CD4-positive, alpha-beta T cell treated with Interferon alpha-2 for 1 hour (primary cell): ENCODE measurements around the gene LYVE1.
"Not testable (repeated sequence)": the region's sequence is repeated elsewhere in the genome, so short reads cannot be mapped to it uniquely, and the experiment has no call there.

Experiments used
- DNase-seq, 2 donors: peaks; one replicate each; pipeline ENCODE4 v3.0.0-alpha.2; 2020 to 2022

The LYVE1 gene

GRCh38 chr11:10568486-10568941 lies at the start of gene LYVE1:
Gene LYVE1, minus strand, starts transcription at chr11:10568665. Its CDS starts 133 bp downstream, at chr11:10568532.
- DNase-seq, result no peak

- no peak for DNase-seq
Observed at GRCh38 chr11:10617551-10617950, 49.1 kb upstream of the LYVE1 start.

GRCh38 chr11:10611979-10612862 lies 43.8 kb upstream of the LYVE1 start:
- no peak for DNase-seq

DNA sequence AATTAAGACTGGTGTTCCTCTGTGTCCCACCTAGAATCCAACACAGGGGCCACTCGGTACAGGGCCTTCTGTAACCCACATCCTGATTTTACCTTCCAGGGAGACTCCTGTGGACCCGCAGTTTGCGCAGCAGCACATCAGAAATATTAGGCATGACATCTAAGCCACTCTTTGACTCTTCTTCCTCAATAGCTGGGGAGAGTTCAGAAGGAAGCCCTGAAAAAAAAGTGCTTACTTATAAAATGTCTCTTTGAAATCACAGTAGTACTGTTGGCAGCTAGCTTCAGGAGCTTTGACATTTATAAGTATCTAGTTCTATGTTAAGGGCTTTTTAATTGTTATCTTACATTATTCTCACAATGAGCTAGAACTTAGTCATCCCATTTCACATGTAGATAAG lies 41.2 kb upstream of the LYVE1 start:
- DNase-seq, result no peak

GRCh38 chr11:10608584-10608983 lies 40.1 kb upstream of the LYVE1 start:
- DNase-seq, result no peak

DNA sequence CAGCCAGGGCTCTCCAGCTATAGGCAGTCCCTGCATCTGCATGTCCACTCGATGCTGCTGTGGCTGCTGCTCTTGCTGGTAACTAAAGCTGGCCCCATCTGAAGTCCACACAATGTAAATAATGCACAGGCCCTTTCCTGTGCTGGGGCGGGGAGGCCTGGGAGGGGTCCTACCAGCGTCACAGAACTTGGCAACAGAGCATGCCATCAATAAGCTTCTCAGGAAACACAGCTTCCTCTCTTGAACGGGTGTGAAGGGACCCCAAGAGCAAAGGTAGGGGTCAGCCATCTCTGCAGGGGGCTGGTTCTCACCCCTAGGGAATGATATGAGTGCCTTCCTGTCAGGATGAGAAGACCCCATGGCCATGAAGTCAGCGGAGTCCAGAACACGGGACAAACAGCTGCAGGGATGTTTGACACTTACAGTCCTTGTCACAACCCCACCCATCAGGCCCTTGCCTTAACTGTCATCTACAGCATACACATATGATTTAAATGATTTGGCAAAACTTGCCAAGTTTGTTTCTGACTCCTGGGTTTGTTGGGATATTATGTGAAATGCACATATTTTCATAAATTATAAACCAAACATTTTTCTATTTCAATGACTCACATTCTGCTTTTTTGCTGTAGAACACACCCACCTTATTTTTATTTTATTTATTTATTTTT lies 39.1 kb upstream of the LYVE1 start:
- DNase-seq, result no peak

DNA sequence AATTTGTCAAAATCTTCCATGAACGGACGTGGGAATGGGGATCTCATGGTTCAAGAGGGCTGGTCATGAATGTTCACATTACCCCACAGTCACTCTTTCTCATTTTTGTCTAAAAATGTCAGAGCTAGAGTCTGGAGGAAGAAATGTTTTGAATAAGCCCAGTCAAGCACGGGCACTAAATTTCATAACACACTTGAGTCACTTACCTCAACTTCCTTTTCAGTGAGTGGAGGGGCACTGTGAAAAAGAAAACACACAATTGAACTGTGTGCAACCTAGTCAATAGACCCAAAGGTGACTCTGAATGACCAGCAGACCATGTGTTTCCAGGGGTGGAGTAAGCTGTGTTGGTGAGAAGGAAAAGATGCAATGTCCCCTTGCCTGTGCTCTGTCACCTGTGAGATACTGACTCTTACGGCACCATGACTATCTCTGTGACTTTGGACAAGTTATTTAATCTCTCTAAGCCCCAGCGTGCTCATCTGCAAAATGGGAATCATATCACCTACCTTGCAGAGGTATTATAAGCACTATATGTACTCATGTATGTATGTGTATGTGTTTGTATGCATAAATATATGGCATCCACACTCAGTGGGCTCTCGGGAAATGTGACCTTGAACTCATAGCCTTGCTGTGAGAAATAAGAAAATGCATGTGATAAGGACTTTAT lies 38.2 kb upstream of the LYVE1 start:
- peak in 1 of 2 donors; percentile 20 for DNase-seq

DNA sequence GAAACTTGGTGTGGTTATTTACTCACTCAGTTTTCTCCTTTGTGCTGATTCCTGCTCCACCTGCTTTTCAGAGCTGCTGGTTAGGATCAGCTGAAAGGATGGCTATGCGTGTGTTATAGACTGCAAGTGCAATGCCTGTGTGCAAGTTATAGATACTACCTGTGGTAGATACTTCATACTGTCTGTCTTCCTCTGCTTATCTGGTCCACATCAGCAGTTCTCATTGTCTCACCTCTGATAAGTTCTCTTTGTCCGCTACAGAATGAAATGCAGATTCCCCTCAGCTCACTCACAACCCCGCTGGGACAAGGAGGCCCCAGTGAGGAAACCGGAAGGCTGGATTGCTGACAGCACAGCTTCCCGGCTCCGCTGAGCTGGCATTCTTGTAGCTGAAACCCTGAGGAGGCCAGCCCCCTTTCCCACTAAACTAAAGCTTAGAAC lies 37.5 kb upstream of the LYVE1 start:
- DNase-seq, result peak in 1 of 2 donors; percentile 51

GRCh38 chr11:10604798-10605197 lies 36.3 kb upstream of the LYVE1 start:
- DNase-seq, result no peak

DNA sequence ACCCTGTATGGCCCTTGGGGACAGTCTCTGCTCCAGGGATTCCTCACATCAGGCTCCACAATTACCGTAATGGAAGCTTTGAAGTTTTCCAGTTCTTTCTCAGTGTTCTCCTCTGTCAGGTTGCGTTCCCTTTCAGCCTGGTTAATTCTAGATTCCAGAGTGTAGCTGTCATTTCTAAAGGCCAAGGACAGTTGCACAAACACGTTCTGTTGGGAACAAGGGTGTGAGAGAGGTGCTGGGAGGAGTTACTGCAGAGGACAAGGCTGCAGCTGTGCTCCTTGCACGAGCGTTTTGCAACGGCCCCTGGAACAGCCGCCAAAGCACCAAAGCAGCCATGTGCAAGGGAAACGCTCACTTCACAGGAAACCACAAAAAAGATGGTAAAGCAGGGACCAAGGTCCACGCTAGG lies 35.9 kb upstream of the LYVE1 start:
- no peak for DNase-seq

DNA sequence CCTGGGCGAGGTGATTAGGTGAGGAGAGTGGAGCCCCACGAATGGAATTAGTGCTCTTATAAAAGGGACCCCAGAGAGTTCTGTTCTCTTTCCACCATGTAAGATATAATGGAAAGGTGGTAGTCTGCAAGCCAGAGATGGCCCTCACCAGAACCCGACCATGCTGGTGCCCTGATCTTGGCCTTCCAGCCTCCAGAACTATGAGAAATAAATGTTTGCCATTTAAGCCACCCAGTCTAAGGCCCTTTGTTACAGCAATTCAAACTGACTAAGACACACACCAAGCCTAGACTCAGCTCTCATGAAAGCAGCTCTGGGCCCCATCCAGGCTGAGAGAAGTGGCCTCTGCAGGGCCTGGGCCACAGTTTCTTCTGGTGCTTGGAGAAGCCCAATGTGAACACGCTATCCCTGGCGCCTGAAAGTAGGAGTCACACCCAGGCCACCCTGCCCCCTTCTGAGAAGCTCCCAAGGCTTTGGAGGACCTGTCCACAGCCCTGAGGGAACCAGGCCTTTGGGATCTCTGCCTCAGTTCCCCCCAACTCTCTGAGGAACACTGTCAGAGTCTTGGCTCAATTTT lies 35.3 kb upstream of the LYVE1 start:
- DNase-seq, result no peak

- no peak for DNase-seq
Observed at GRCh38 chr11:10602945-10603344, 34.5 kb upstream of the LYVE1 start.

- DNase-seq, result no peak
Observed at GRCh38 chr11:10602366-10602765, 33.9 kb upstream of the LYVE1 start.

DNA sequence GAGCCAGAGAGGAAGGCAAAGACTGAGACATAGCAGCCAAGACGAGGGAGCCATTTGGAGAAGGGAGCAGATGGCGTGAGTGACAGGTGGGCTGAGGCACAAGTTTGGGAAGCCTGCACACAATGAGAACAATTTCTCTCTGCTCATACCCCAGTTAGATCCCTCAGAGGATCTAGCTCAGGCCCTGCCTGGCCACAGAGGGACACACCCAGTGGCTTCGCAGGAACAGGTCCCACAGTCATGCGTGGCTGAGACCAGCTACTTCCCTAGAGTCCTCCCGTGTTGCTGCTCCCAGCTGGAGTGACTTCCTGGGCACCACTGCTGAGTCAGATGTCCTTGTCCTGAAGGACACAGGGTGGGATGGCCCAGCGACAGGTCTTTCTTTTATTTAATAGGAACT lies 33.4 kb upstream of the LYVE1 start:
- DNase-seq, result peak in 1 of 2 donors; percentile 24

DNA sequence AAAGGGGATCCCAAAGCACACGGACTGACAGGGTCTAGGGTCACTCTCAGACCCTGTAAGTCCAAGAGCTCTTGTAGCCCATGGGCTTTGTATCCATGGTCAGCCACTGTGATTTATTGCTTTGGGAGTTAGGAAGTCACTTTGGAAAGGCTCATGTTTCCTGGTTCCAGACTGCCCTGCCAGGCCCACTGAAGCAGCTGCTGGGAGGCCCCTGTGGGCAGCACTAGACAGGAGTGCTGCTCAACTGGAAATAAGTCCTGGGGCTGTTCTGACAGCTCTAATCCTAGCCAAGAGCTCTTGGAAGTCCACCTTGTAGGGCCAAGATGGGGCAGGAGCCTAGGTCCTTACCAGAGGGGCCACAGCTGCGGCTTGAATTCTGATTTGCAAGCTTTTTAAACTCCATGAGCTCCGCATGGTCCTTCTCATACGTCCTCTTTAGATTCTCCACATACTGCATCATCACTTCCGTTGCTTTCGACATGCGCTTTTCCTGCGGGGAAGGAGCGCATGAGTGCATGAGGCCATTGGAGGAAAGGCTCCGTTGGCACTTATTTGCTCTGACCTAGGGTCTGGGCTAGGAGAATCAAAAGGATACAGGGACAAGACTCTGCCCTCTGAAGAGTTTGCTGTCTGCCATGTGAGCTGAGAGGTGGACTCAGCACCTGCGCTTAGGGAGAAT lies 32.2 kb upstream of the LYVE1 start:
- DNase-seq, result no peak

GRCh38 chr11:10599388-10600175 lies 31.1 kb upstream of the LYVE1 start:
- no peak for DNase-seq

DNA sequence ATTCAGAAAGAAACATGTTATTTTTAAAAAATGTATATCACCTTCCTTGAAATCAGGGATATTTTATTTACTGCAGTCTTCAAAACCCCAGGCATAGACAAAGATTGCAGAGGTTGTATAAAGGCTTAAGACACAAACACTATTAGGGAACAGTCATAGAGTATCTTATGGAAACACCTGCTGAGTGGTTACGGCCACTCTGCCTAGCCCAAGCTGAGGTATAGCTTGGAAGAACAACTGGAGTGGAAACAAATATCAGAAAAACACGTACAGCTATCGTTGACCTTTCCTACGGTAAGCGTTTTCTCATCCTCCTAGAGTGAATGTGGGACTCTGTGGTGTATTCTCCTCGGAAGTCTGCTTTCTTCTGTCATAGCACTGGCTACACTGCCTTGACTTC lies 30.4 kb upstream of the LYVE1 start:
- DNase-seq, result no peak

DNA sequence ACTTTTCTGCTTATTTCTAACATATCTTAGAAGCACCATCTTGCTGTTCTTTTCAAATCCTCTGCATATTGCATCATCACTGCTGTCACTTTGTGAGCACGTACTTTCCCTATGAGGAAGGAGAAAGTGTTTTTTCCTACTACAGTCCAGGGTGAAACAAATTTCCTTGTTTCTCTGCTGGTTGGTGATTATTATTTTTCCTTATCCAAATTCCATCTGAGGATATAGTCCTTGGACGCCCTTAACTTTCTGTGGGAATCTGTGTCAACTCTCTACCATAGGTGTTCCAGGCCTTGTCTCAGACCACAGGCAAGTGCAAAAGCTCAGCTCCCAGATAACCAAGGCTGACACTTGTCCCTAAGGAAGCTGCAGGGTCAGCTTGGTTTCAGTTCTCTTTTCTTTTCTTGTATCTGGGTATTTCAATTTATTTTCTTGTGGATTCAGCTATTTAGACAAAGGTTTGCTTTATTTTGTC lies 29.4 kb upstream of the LYVE1 start:
- DNase-seq, result no peak

DNA sequence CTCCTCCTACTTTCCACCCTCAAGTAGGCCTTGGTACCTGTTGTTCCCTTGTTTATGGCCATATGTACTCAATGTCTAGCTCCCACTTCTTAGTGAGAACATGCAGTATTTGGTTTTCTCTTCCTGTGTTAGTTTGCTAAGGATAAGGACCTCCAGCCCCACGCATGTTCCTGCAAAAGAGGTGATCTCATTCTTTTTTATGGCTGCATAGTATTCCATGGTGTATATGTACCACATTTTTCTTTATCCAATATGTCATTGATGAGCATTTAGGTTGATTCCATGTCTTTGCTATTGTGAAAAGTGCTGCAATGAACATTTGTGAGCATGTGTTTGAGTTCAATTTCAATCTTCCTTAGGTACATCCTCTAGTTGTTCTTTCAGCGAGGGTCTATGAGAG lies 27.4 kb upstream of the LYVE1 start:
- DNase-seq, result not testable (repeated sequence)

- DNase-seq, result no peak
Observed at GRCh38 chr11:10594407-10594806, 25.9 kb upstream of the LYVE1 start.

- no peak for DNase-seq
Observed at GRCh38 chr11:10592331-10592730, 23.9 kb upstream of the LYVE1 start.

GRCh38 chr11:10591741-10592140 lies 23.3 kb upstream of the LYVE1 start:
- no peak for DNase-seq
